Chondrocyte (in vitro differentiated cells): ENCODE measurements around the gene ARHGEF18. TPM values are rescaled to one million over a fixed set of nuclear protein-coding genes. Genes with fewer than 3 reads are reported as not detected.

ENCODE experiments used
- DNase-seq: peaks from one replicate; pipeline ENCODE4 v3.0.0; 2021; ENCODE audit warnings: mixed read lengths, low spot score
- H3K27ac Mint-ChIP-seq: one replicate; pipeline ENCODE4 v1.8.0; 2021; ENCODE audit warnings: mild to moderate bottlenecking, moderate library complexity, mixed read lengths; ENCODE audit not compliant: unreplicated experiment
- H3K27me3 Mint-ChIP-seq: 2 replicates; pipeline ENCODE4 v1.8.0; 2021; ENCODE audit warnings: low read depth, mixed read lengths
- H3K36me3 Mint-ChIP-seq: 2 replicates; pipeline ENCODE4 v1.8.0; 2021; ENCODE audit warnings: low read depth, mixed read lengths
- H3K4me1 Mint-ChIP-seq: 2 replicates; pipeline ENCODE4 v1.8.0; 2021; ENCODE audit warnings: low read depth, mild to moderate bottlenecking, mixed read lengths
- H3K4me3 Mint-ChIP-seq: one replicate; pipeline ENCODE4 v1.8.0; 2021; ENCODE audit warnings: mild to moderate bottlenecking, moderate library complexity, mixed read lengths; ENCODE audit not compliant: unreplicated experiment
- H3K9me3 Mint-ChIP-seq: 2 replicates; pipeline ENCODE4 v1.8.0; 2021; ENCODE audit warnings: low read depth, mixed read lengths
- CTCF ChIP-seq: fragments of 200-600 bp; sonication (generic); IDR thresholded peaks from 2 replicates; pipeline ENCODE4 v1.5.0; 2021; ENCODE audit warnings: antibody characterized with exemption, mild to moderate bottlenecking, moderate library complexity
- total RNA-seq: library from RNA; stranded (reverse); gene quantifications from 3 replicates; pipeline ENCODE4 v1.2.1, GENCODE V29; 2021

Gene ARHGEF18
- total RNA-seq, 1 donor from 2014 or later = 36.4 TPM

GRCh38 chr19:7328647-7329046 is 20.1 kb upstream of the ARHGEF18 start:
- Mint-ChIP-seq H3K9me3 (peaks cover 10% of the 10 kb centered on the region), H3K36me3 (peaks cover 1% of the 10 kb centered on the region), H3K27ac (no peak overlapping the region), H3K4me3 (no peak overlapping the region), H3K27me3 (peaks cover 13% of the 10 kb centered on the region), H3K4me1 (no peaks in the 10 kb centered on the region)
- peak; percentile 6 for DNase-seq
- no peak for TF ChIP-seq CTCF

GRCh38 chr19:7331446-7331845 is 17.3 kb upstream of the ARHGEF18 start:
- no peak overlapping the region for H3K4me3 Mint-ChIP-seq
- DNase-seq = no peak
- no peak for TF ChIP-seq CTCF
- peaks cover 19% of the 10 kb centered on the region for H3K27me3 Mint-ChIP-seq
- no peaks in the 10 kb centered on the region for H3K9me3 Mint-ChIP-seq
- H3K27ac Mint-ChIP-seq = no peak overlapping the region
- H3K36me3 Mint-ChIP-seq = no peaks in the 10 kb centered on the region
- no peaks in the 10 kb centered on the region for H3K4me1 Mint-ChIP-seq

- Mint-ChIP-seq H3K4me3 (no peak overlapping the region), H3K36me3 (no peaks in the 10 kb centered on the region), H3K27me3 (peaks cover 22% of the 10 kb centered on the region), H3K27ac (no peak overlapping the region), H3K9me3 (no peaks in the 10 kb centered on the region), H3K4me1 (no peaks in the 10 kb centered on the region)
- DNase-seq = no peak
- TF ChIP-seq CTCF = no peak
Measured at GRCh38 chr19:7333198-7334118, 15.3 kb upstream of the ARHGEF18 start.

- H3K27me3 Mint-ChIP-seq = peaks cover 26% of the 10 kb centered on the region
Measured at GRCh38 chr19:7336321-7336973, 12.3 kb upstream of the ARHGEF18 start.

More at GRCh38 chr19:7336321-7336973, 12.3 kb upstream of the ARHGEF18 start:
- no peak overlapping the region for H3K27ac Mint-ChIP-seq
- H3K4me1 Mint-ChIP-seq = peaks cover 6% of the 10 kb centered on the region
- no peak for TF ChIP-seq CTCF
- H3K9me3 Mint-ChIP-seq = no peaks in the 10 kb centered on the region
- H3K4me3 Mint-ChIP-seq = no peak overlapping the region
- H3K36me3 Mint-ChIP-seq = no peaks in the 10 kb centered on the region
- no peak for DNase-seq
